HFF-Myc (cell line): Measurements from ENCODE around the gene SHISA8.

Source experiments
- DNase-seq: peaks from one replicate; pipeline ENCODE4 v3.0.0-alpha.2; 2011; ENCODE audit warnings: low read depth; ENCODE audit errors: extremely low read depth
- H3K4me3 ChIP-seq: replicated peaks from 2 replicates; pipeline ENCODE4 v1.5.1; 2011; ENCODE audit warnings: low read depth, mild to moderate bottlenecking, control low read depth, low read length
- CTCF ChIP-seq: IDR thresholded peaks from 2 replicates; pipeline ENCODE4 v1.5.1; 2012; ENCODE audit warnings: mild to moderate bottlenecking, low read depth, low read length, control low read depth; ENCODE audit errors: missing control alignments

Gene SHISA8

GRCh38 chr22:41933411-41934177 is 18.7 kb upstream of the SHISA8 start:
- no peak for TF ChIP-seq CTCF
- no peak overlapping the region for H3K4me3 ChIP-seq
- no peak for DNase-seq

GRCh38 chr22:41932353-41932752 is 17.5 kb upstream of the SHISA8 start:
- TF ChIP-seq CTCF = no peak
- no peak for DNase-seq
- H3K4me3 ChIP-seq = no peak overlapping the region

DNA sequence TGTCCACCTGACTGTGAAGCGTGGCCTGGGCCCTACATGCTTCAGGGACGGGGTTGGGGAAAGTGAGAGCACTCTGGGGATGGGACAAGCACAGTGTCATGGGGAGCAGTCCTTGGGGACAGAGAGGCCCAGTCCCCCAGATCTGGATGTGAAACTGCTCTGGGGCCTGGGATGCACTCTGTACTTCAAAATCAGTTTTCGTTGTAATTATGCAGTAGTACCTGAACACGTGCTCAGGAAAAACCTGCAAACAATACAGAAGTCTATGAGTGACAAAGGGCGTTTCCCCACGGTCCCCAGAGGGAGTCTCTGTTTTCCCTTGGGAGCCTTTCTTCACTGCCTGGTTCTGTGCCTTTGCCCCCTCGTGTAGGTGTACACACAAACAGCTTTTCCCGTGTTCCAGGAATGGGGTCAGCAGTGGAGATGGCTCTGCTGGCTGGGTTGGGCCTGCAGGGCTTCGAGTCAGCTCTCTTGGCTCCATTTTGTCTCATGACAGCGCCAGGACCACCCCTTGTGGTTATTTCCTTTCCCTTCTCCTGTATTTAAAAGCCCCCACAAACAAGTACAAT is 16.9 kb upstream of the SHISA8 start:
- no peak for TF ChIP-seq CTCF
- no peak for DNase-seq
- no peak overlapping the region for H3K4me3 ChIP-seq

- H3K4me3 ChIP-seq = no peak overlapping the region
- TF ChIP-seq CTCF = no peak
- no peak for DNase-seq
Measured at GRCh38 chr22:41929418-41929810, 14.5 kb upstream of the SHISA8 start.

DNA sequence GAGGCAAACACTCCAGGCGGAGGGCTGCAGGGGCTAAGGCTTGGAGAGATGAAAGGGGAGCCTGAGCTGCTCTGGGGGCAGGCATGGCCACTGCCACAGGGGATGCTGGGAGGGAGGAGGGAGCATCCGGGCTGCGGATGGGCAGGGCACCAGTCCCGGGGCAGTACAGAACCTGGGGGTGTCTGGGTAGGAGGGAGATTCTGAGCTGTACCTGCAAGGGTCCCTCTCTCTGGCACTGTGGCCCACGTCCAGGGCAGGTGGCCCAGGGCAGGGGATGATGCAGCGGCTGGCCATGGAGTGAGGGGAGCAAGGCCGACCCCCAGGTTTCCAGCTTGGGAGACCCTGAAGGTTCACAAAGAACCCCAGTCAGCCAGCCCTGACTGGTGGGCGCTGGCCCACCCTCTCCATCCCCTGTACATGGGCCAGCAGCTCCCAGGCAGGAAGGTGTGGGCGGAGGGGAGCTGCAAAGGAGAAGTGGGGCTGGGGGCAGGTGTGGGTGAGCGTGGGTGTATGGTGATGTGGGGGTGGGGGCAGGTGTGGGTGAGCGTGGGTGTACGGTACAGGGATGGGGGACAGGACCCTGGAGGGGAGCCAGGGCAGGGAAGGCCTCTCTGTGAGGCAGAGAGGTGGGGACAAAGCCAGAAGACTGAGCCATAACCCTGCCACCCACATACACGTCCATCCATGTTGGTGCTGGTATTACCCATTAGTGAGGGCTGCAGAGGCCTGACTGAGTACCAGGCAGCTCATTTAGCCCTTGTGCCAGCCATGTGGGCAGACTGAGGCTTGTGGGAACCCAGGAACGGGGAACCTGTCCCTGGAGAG is 13.9 kb upstream of the SHISA8 start:
- TF ChIP-seq CTCF = no peak
- no peak overlapping the region for H3K4me3 ChIP-seq
- no peak for DNase-seq

GRCh38 chr22:41927813-41928212 is 12.9 kb upstream of the SHISA8 start:
- no peak for DNase-seq
- no peak for TF ChIP-seq CTCF

More at GRCh38 chr22:41927813-41928212, 12.9 kb upstream of the SHISA8 start:
- H3K4me3 ChIP-seq = no peak overlapping the region
